T-helper 1 cell (primary cell): ENCODE measurements around the gene OR51B2.

ENCODE experiments used
- DNase-seq, 5 donors: peaks; one replicate each; pipeline ENCODE4 v3.0.0-alpha.2; 2012 to 2020

OR51B2 gene

GRCh38 chr11:5280582-5281102 is 43.5 kb downstream of the OR51B2 start:
- DNase-seq = peak in 1 of 5 donors; percentile 66

DNA sequence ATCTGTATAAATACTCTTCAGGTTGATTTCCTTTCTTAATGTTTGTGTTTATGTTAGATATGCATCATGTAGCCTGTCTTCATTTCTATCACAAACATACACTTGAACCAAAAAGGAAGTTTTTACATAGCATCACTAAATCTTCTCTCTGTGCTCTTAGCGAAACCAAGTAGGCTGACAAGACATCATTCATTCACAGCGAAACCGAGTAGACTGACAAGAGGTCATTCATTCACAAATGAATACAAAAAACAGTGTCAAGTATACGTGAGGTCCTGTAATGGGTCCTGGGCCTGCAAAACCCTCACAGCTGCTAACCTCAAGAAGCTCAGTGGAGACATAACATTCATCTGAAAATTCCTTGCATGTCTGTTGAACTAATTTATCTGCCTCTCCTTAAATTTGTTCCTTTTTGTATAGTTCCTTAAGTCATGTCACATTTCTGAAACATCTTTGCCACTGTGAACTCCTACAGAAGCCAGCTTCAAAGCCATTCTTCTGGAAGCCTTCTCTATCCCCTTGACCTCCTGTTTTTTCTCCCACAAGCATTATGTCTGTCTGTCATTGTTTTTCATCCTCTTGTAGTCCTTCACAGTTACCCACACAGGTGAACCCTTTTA is 44.5 kb downstream of the OR51B2 start:
- DNase-seq = no peak

DNA sequence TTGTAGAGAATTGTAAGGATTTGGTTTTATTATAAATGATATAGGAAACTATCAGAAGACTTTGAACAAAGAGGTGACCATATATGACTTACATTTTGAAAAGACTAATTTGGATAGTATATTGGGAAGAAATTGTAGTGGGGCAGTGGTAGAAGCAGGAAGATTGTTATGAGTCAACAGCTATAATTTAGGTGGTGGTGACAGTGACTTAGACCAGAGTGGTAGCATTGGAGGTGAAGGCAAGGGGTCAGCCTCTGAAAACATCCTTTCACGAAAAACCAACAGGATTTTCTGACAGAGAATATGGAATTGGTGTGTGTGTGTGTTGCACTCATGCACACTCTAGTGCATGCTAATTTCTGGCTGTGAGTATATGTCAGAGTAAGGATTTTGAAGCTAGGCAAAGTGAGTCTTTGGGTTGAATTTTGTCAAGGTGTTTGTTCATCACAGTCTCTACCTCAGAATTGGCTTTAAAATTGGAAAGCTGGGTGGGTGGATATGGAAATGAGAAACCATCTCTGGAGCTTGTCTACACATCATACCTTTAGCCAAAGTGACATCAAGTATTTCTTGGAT is 46.2 kb downstream of the OR51B2 start:
- no peak for DNase-seq

DNA sequence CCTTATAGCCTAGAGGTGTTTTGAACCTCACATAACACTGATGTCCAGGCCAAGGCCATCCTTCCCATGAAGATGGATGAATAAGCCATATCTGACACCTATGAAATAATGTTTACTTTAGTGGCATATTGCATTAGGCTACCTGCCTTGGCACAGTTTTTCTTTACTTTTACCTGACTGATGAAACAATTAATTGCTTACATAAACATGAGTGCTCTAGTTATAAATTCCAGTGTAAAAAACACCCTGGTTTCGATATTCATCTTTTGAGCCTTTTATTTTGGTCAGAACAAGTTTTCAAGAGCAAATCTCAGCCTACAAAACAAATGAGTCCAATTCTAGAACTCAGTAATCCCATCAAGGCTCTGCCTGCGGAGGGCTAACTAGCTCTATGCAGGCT is 47.4 kb downstream of the OR51B2 start:
- DNase-seq = no peak

- DNase-seq = no peak
These were observed 48.6 kb downstream of the OR51B2 start for GRCh38 chr11:5275369-5276110.

- no peak for DNase-seq
These were observed 49.7 kb downstream of the OR51B2 start for GRCh38 chr11:5274395-5274794.
